Measurements from ENCODE around the gene CCDC88B. TPM values are rescaled to one million over a fixed set of nuclear protein-coding genes. Genes with fewer than 3 reads are reported as not detected.
A peak's percentile ranks its signal among the peaks of the same experiment; 100 is the strongest.

The CCDC88B gene
- total RNA-seq, 4 donors from 2014 or later = 7.4 to 14.9 (median 13.7) TPM

DNA sequence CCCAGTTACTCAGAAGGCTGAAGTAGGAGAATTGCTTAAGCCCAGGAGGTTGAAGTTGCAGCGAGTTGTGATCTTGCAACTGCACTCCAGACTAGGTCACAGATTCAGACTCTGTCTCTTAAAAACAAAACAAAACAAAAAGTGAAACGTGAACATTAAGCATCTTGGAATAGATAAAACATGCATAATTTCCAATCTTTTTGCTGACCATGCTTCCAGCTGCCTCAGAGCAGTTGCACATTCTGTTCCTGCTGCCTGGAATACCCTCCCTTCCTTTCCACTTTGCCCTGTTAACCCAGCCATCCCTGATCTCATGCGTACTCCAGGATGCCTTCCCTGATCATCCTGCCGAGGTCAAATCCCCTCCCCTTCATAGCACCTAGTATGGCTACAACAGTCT lies 718 bp upstream of the CCDC88B start:
- no peak for DNase-seq
- H3K4me3 ChIP-seq = peak overlapping the region in 1 of 4 donors; percentile 37
- no peaks in the 10 kb centered on the region for H3K27me3 ChIP-seq
- peaks cover 21 to 76% (median 22%) of the 10 kb centered on the region in 3 donors for H3K4me1 ChIP-seq
- TF ChIP-seq, protein P1, sequence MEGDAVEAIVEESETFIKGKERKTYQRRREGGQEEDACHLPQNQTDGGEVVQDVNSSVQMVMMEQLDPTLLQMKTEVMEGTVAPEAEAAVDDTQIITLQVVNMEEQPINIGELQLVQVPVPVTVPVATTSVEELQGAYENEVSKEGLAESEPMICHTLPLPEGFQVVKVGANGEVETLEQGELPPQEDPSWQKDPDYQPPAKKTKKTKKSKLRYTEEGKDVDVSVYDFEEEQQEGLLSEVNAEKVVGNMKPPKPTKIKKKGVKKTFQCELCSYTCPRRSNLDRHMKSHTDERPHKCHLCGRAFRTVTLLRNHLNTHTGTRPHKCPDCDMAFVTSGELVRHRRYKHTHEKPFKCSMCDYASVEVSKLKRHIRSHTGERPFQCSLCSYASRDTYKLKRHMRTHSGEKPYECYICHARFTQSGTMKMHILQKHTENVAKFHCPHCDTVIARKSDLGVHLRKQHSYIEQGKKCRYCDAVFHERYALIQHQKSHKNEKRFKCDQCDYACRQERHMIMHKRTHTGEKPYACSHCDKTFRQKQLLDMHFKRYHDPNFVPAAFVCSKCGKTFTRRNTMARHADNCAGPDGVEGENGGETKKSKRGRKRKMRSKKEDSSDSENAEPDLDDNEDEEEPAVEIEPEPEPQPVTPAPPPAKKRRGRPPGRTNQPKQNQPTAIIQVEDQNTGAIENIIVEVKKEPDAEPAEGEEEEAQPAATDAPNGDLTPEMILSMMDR (IDR thresholded peaks at IDR 0.05) = no peak
- intact Hi-C loops (cut with DNase I) = no loop called here
- peak overlapping the region; percentile 10 to 88 (median 62) for H3K27ac ChIP-seq
- WGBS, 2 donors = 46 to 61% methylated on average over 4 of the region's 4 CpGs
- no peaks in the 10 kb centered on the region for H3K9me3 ChIP-seq
- H3K36me3 ChIP-seq = no peaks in the 10 kb centered on the region

DNA sequence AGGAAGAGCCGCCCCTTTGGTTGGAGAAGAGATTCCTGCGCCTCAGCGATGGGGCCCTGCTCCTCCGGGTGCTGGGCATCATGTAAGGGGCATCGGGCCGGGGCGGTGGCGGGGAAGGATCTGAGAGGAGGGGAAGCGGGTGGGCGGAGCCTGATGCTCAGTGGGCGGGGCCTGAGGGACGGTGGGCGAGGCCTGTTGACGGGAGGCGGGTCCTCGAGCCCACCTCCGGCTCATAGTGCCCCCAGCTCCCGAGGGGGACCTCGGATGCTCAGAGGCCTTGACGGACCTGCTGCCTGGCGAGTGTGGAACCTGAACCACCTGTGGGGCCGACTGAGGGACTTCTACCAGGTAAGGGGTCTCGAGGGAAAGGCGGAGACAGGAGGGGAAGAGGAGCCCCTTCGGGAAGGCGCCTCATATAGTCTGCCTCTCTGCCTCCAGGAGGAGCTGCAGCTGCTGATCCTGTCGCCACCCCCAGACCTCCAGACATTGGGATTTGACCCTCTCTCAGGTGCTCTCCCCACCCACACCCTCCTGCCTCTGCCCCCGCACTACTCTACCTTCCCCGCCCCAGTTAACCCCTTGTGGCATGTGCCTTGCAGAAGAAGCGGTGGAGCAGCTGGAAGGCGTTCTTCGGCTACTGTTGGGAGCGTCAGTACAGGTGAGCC lies 799 bp downstream of the CCDC88B start:
- intact Hi-C loops (cut with DNase I) = no loop called here
- Histone ChIP-seq H3K36me3 (no peaks in the 10 kb centered on the region), H3K9me3 (no peaks in the 10 kb centered on the region), H3K4me3 (peak overlapping the region in 3 of 4 donors; percentile 29 to 56 (median 37)), H3K27ac (peak overlapping the region; percentile 29 to 88 (median 62)), H3K27me3 (no peaks in the 10 kb centered on the region), H3K4me1 (peaks cover 17 to 62% (median 19%) of the 10 kb centered on the region in 3 donors)
- TF ChIP-seq POLR2A (IDR thresholded peaks at IDR 0.05) = no peak
- TF ChIP-seq, protein P1 (IDR thresholded peaks at IDR 0.05) = no peak
- 47 to 51% methylated on average over 9 to 27 of the region's 33 CpGs for WGBS, 2 donors
- no peak for DNase-seq

DNA sequence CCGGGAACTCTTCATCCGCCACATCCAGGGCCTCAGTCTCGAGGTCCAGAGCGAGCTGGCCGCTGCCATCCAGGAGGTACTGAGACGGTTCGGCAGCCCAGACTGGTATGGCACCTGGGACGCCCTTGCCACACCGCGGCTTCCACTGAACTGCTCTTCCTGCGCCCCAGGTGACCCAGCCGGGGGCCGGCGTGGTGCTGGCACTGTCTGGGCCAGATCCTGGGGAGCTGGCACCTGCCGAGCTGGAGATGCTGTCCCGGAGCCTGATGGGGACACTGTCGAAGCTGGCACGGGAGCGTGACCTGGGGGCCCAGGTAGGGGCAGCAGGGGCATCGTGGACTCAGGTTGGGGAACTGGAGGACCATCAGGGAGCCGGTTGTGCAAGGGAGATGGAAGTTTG lies 1.4 kb downstream of the CCDC88B start:
- H3K27me3 ChIP-seq = no peaks in the 10 kb centered on the region
- no peaks in the 10 kb centered on the region for H3K36me3 ChIP-seq
- DNase-seq = no peak
- TF ChIP-seq POLR2A (IDR thresholded peaks at IDR 0.05) = no peak
- TF ChIP-seq, protein P1 (IDR thresholded peaks at IDR 0.05) = no peak
- peak overlapping the region in 1 of 4 donors; percentile 79 for H3K27ac ChIP-seq
- no peak overlapping the region for H3K4me3 ChIP-seq
- H3K4me1 ChIP-seq = peaks cover 17 to 57% (median 19%) of the 10 kb centered on the region in 3 donors
- 42 to 87% methylated on average over 3 to 4 of the region's 21 CpGs for WGBS, 2 donors
- intact Hi-C loops (cut with DNase I) = no loop called here
- no peaks in the 10 kb centered on the region for H3K9me3 ChIP-seq

DNA sequence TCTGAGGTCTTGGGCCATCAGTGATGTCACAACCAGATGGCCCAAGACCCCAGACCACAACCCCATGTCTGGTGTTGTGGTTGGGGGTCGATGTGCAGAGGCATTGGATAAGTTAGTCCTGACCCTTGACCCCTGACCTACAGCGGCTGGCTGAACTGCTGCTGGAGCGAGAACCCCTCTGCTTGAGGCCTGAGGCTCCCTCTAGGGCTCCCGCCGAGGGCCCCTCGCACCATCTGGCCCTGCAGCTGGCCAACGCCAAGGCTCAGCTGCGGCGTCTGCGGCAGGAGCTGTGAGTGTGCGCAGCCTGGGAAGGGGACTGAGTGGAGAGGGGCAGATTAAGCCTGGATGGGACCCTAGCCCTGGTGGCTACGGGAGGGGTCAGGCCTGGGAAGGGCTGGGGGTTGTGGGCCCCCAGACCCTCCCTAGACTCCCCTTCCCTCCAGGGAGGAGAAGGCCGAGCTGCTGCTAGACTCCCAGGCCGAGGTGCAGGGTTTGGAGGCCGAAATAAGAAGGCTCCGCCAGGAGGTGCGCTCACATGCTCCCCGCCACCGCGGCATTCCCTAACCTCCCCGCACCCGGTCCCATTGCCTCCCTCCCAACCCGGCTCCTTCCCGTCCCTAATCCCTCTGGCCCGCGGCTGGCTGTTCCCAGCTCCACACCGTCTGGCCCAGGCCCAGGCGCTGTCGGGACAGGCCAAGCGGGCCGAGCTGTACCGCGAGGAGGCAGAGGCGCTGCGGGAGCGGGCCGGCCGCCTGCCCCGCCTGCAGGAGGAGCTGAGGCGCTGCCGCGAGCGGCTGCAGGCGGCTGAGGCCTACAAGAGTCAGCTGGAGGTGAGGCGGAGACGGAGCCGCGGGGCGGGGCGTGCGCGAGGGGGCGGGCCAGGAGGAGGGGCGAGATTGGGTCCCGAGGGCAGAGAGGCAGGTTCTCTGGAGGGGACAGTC lies 2.1 kb downstream of the CCDC88B start:
- Histone ChIP-seq H3K4me1 (peaks cover 17 to 60% (median 20%) of the 10 kb centered on the region in 3 donors), H3K9me3 (no peaks in the 10 kb centered on the region), H3K36me3 (no peaks in the 10 kb centered on the region), H3K27ac (peak overlapping the region; percentile 75 to 88 (median 81)), H3K4me3 (peak overlapping the region; percentile 7 to 60 (median 29)), H3K27me3 (no peaks in the 10 kb centered on the region)
- DNase-seq = no peak
- peak in 2 of 4 donors; percentile 29 to 61 for TF ChIP-seq POLR2A (IDR thresholded peaks at IDR 0.05)
- TF ChIP-seq, protein P1 (IDR thresholded peaks at IDR 0.05) = peak in 5 of 6 experiments; percentile 41 to 76 (median 65)
- intact Hi-C loops (cut with DNase I) = no loop called here
- WGBS, 2 donors = 47 to 63% methylated on average over 3 to 8 of the region's 55 CpGs

Data from esophagus squamous epithelium (tissue), 5 donors.